H1 (cell line): Measurements from ENCODE around the gene IDI1. TPM values are rescaled to one million over a fixed set of nuclear protein-coding genes. Genes with fewer than 3 reads are reported as not detected.

ENCODE experiments used
- CHD2 ChIP-seq: IDR thresholded peaks from 2 replicates; pipeline ENCODE4 v1.6.1; 2012; ENCODE audit warnings: low read length, improper control_type of control experiment
- EGR1 ChIP-seq: IDR thresholded peaks from 2 replicates; pipeline ENCODE4 v1.6.1; 2011; ENCODE audit warnings: low read depth, low read length, borderline replicate concordance
- HDAC6 ChIP-seq: IDR thresholded peaks from one replicate; pipeline ENCODE4 v1.7.1; 2012; ENCODE audit warnings: low read depth, mild to moderate bottlenecking, inconsistent platforms, low read length, moderate library complexity
- MAFK ChIP-seq: IDR thresholded peaks from 2 replicates; pipeline ENCODE4 v1.6.1; 2012; ENCODE audit warnings: low read depth, mild to moderate bottlenecking, improper control_type of control experiment, low read length
- POLR2AphosphoS5 ChIP-seq: IDR thresholded peaks from 2 replicates; pipeline ENCODE4 v1.6.1; 2011; ENCODE audit warnings: low read depth, low read length
- polyA plus RNA-seq, 7 experiments: library from polyadenylated mRNA; depleted of rRNA in 3 of 7; stranded (reverse) in 5 of 7; unstranded in 2 of 7; fragments of >200 nt in 5 of 7; fragments of 200-250 nt in 2 of 7; gene quantifications; 1 replicate in 5 of 7; 2 replicates in 1 of 7; 4 replicates in 1 of 7; pipeline versions ENCODE4 v1.2.1 to v1.2.3, GENCODE V29; 2011 to 2013; ENCODE audit warnings: missing spikeins in 2 of 7, mixed read lengths in 2 of 7
- total RNA-seq: library from RNA; stranded (reverse); fragmentation: NEBNext Ultra II Directional; extraction: Animal tissue kit (Norgen Biotek cat#: 25700); gene quantifications from 2 replicates; pipeline ENCODE4 v1.2.1, GENCODE V29; 2021
- TF ChIP-seq, protein P1 (sequence below): fragments of 300-600 bp; sonication (generic); IDR thresholded peaks from 2 replicates; pipeline ENCODE4 v1.7.1; 2012; ENCODE audit warnings: low read length, moderate library complexity, mild to moderate bottlenecking, inconsistent platforms; ENCODE audit not compliant: insufficient replicate concordance
- TF ChIP-seq, protein P2 (sequence below): IDR thresholded peaks from 2 replicates; pipeline ENCODE4 v1.6.1; 2011; ENCODE audit warnings: low read depth, mild to moderate bottlenecking, low read length; ENCODE audit not compliant: insufficient read depth
- TF ChIP-seq, protein P3 (sequence below): IDR thresholded peaks from 2 replicates; pipeline ENCODE4 v1.6.1; 2012; ENCODE audit warnings: inconsistent platforms

The IDI1 gene
- total and polyA plus RNA-seq, 2 of the 8 experiments (the other 6 are each of a cell fraction or from before 2014, with no cell fraction given): 35.3 to 56.6 TPM

DNA sequence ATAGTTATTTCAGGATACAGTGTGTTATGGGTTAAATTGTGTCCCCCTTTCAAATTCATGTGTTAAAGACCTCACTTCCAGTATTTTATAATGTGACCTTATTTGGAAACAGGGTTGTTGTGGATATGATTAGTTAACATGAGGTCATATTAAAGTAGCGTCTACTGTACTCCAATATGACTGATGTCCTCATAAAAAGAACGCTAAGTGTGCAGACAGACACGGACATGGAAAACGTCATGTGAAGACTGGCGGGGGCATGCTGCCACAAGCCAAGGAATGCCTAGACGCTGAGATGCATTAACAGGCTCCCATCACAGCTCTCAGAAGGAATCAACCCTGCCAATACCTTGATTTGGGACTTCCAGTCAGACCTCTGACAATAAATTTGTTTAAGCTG is 5.8 kb upstream of the IDI1 start (continued):
- TF ChIP-seq, protein P1, sequence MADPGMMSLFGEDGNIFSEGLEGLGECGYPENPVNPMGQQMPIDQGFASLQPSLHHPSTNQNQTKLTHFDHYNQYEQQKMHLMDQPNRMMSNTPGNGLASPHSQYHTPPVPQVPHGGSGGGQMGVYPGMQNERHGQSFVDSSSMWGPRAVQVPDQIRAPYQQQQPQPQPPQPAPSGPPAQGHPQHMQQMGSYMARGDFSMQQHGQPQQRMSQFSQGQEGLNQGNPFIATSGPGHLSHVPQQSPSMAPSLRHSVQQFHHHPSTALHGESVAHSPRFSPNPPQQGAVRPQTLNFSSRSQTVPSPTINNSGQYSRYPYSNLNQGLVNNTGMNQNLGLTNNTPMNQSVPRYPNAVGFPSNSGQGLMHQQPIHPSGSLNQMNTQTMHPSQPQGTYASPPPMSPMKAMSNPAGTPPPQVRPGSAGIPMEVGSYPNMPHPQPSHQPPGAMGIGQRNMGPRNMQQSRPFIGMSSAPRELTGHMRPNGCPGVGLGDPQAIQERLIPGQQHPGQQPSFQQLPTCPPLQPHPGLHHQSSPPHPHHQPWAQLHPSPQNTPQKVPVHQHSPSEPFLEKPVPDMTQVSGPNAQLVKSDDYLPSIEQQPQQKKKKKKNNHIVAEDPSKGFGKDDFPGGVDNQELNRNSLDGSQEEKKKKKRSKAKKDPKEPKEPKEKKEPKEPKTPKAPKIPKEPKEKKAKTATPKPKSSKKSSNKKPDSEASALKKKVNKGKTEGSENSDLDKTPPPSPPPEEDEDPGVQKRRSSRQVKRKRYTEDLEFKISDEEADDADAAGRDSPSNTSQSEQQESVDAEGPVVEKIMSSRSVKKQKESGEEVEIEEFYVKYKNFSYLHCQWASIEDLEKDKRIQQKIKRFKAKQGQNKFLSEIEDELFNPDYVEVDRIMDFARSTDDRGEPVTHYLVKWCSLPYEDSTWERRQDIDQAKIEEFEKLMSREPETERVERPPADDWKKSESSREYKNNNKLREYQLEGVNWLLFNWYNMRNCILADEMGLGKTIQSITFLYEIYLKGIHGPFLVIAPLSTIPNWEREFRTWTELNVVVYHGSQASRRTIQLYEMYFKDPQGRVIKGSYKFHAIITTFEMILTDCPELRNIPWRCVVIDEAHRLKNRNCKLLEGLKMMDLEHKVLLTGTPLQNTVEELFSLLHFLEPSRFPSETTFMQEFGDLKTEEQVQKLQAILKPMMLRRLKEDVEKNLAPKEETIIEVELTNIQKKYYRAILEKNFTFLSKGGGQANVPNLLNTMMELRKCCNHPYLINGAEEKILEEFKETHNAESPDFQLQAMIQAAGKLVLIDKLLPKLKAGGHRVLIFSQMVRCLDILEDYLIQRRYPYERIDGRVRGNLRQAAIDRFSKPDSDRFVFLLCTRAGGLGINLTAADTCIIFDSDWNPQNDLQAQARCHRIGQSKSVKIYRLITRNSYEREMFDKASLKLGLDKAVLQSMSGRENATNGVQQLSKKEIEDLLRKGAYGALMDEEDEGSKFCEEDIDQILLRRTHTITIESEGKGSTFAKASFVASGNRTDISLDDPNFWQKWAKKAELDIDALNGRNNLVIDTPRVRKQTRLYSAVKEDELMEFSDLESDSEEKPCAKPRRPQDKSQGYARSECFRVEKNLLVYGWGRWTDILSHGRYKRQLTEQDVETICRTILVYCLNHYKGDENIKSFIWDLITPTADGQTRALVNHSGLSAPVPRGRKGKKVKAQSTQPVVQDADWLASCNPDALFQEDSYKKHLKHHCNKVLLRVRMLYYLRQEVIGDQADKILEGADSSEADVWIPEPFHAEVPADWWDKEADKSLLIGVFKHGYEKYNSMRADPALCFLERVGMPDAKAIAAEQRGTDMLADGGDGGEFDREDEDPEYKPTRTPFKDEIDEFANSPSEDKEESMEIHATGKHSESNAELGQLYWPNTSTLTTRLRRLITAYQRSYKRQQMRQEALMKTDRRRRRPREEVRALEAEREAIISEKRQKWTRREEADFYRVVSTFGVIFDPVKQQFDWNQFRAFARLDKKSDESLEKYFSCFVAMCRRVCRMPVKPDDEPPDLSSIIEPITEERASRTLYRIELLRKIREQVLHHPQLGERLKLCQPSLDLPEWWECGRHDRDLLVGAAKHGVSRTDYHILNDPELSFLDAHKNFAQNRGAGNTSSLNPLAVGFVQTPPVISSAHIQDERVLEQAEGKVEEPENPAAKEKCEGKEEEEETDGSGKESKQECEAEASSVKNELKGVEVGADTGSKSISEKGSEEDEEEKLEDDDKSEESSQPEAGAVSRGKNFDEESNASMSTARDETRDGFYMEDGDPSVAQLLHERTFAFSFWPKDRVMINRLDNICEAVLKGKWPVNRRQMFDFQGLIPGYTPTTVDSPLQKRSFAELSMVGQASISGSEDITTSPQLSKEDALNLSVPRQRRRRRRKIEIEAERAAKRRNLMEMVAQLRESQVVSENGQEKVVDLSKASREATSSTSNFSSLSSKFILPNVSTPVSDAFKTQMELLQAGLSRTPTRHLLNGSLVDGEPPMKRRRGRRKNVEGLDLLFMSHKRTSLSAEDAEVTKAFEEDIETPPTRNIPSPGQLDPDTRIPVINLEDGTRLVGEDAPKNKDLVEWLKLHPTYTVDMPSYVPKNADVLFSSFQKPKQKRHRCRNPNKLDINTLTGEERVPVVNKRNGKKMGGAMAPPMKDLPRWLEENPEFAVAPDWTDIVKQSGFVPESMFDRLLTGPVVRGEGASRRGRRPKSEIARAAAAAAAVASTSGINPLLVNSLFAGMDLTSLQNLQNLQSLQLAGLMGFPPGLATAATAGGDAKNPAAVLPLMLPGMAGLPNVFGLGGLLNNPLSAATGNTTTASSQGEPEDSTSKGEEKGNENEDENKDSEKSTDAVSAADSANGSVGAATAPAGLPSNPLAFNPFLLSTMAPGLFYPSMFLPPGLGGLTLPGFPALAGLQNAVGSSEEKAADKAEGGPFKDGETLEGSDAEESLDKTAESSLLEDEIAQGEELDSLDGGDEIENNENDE: no peak
- TF ChIP-seq, protein P2, sequence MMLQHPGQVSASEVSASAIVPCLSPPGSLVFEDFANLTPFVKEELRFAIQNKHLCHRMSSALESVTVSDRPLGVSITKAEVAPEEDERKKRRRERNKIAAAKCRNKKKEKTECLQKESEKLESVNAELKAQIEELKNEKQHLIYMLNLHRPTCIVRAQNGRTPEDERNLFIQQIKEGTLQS: no peak
- TF ChIP-seq HDAC6 (no peak), MAFK (no peak), CHD2 (no peak), POLR2AphosphoS5 (no peak), EGR1 (no peak)
- TF ChIP-seq, protein P3, sequence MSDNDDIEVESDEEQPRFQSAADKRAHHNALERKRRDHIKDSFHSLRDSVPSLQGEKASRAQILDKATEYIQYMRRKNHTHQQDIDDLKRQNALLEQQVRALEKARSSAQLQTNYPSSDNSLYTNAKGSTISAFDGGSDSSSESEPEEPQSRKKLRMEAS: no peak
